Stimulated activated CD8-positive, alpha-beta memory T cell treated with anti-CD3 and anti-CD28 coated beads, Interleukin-15, amount 100 ng/mL, for 1 hour (primary cell): ENCODE data around the gene RBPJL.
"Not testable (repeated sequence)": the region's sequence is repeated elsewhere in the genome, so short reads cannot be mapped to it uniquely, and the experiment has no call there.

Source experiments
- DNase-seq: peaks from one replicate; pipeline ENCODE4 v3.0.0-alpha.2; 2020; ENCODE audit warnings: low read depth

RBPJL gene

GRCh38 chr20:45342855-45343531 lies 36.4 kb downstream of the RBPJL start:
- no peak for DNase-seq

- DNase-seq = no peak
Observed at GRCh38 chr20:45343532-45344167, 37.0 kb downstream of the RBPJL start.

- DNase-seq = no peak
Observed at GRCh38 chr20:45344168-45344860, 37.7 kb downstream of the RBPJL start.

GRCh38 chr20:45345104-45345936 lies 38.7 kb downstream of the RBPJL start:
- no peak for DNase-seq

- no peak for DNase-seq
Observed at GRCh38 chr20:45346291-45346718, 39.7 kb downstream of the RBPJL start.

- DNase-seq = no peak
Observed at GRCh38 chr20:45346851-45347250, 40.2 kb downstream of the RBPJL start.

- no peak for DNase-seq
Observed at GRCh38 chr20:45347297-45347935, 40.8 kb downstream of the RBPJL start.

GRCh38 chr20:45347936-45348778 lies 41.5 kb downstream of the RBPJL start, which contains the start of gene SDC4:
Gene SDC4 (minus strand): TSS chr20:45348424. CDS start chr20:45348384, 40 bp downstream.
- peak; percentile 18 for DNase-seq

GRCh38 chr20:45350217-45350616 lies 43.6 kb downstream of the RBPJL start:
- no peak for DNase-seq

GRCh38 chr20:45350795-45351194 lies 44.2 kb downstream of the RBPJL start:
- not testable (repeated sequence) for DNase-seq

- no peak for DNase-seq
Observed at GRCh38 chr20:45352729-45353128, 46.1 kb downstream of the RBPJL start.

GRCh38 chr20:45353746-45354145 lies 47.1 kb downstream of the RBPJL start:
- DNase-seq = no peak

GRCh38 chr20:45354423-45355208 lies 48.0 kb downstream of the RBPJL start:
- no peak for DNase-seq

GRCh38 chr20:45355209-45356084 lies 48.8 kb downstream of the RBPJL start:
- no peak for DNase-seq

- no peak for DNase-seq
Observed at GRCh38 chr20:45358282-45359068, 51.8 kb downstream of the RBPJL start.

GRCh38 chr20:45359069-45359405 lies 52.4 kb downstream of the RBPJL start:
- no peak for DNase-seq

GRCh38 chr20:45359406-45360148 lies 52.9 kb downstream of the RBPJL start:
- DNase-seq = no peak
